Fibroblast of villous mesenchyme (primary cell): ENCODE data around the gene THYN1. TPM values are rescaled to one million over a fixed set of nuclear protein-coding genes. Genes with fewer than 3 reads are reported as not detected.

Experiments used
- DNase-seq: peaks from one replicate; pipeline ENCODE4 v3.0.0-alpha.2; 2010; ENCODE audit warnings: low read depth
- H3K4me3 ChIP-seq: 2 replicates; pipeline ENCODE4 v1.5.1; 2011; ENCODE audit warnings: low read depth, mild to moderate bottlenecking, low read length
- CTCF ChIP-seq: IDR thresholded peaks from 2 replicates; pipeline ENCODE4 v1.5.1; 2012; ENCODE audit warnings: low read depth, mild to moderate bottlenecking, low read length; ENCODE audit not compliant: insufficient read depth
- total RNA-seq: library from RNA; depleted of rRNA; stranded (reverse); fragments of >200 nt; gene quantifications from 2 replicates; pipeline ENCODE4 v1.2.3, GENCODE V29; 2012

THYN1 gene
- 50.3 and 58.3 TPM in 2 replicates for total RNA-seq

GRCh38 chr11:134253188-134253993 is at the start of gene THYN1, which contains the start of gene ACAD8:
Gene THYN1, minus strand, starts transcription at chr11:134253352. Its CDS starts 470 bp downstream, at chr11:134252882.
Gene ACAD8, plus strand, starts transcription at chr11:134253568. Its CDS starts 33 bp downstream, at chr11:134253601.
- TF ChIP-seq CTCF: peak; percentile 38
- peak within 1 kb of the TSS; percentile 77 for H3K4me3 ChIP-seq
- DNase-seq: peak; percentile 96

GRCh38 chr11:134294664-134295063 is 41.5 kb upstream of the THYN1 start:
- TF ChIP-seq CTCF: no peak
- H3K4me3 ChIP-seq: no peak overlapping the region
- no peak for DNase-seq

- H3K4me3 ChIP-seq: no peak overlapping the region
- TF ChIP-seq CTCF: no peak
- no peak for DNase-seq
These were observed 40.3 kb upstream of the THYN1 start for GRCh38 chr11:134293119-134294113.

- TF ChIP-seq CTCF: no peak
- no peak overlapping the region for H3K4me3 ChIP-seq
- DNase-seq: no peak
These were observed 39.5 kb upstream of the THYN1 start for GRCh38 chr11:134292661-134293060.

GRCh38 chr11:134291196-134291595 is 38.0 kb upstream of the THYN1 start:
- DNase-seq: no peak
- no peak overlapping the region for H3K4me3 ChIP-seq
- TF ChIP-seq CTCF: no peak

- no peak for TF ChIP-seq CTCF
- no peak overlapping the region for H3K4me3 ChIP-seq
- DNase-seq: no peak
These were observed 37.5 kb upstream of the THYN1 start for GRCh38 chr11:134290646-134291045.
